ENCODE data around the gene SLX9.

SLX9 gene

DNA sequence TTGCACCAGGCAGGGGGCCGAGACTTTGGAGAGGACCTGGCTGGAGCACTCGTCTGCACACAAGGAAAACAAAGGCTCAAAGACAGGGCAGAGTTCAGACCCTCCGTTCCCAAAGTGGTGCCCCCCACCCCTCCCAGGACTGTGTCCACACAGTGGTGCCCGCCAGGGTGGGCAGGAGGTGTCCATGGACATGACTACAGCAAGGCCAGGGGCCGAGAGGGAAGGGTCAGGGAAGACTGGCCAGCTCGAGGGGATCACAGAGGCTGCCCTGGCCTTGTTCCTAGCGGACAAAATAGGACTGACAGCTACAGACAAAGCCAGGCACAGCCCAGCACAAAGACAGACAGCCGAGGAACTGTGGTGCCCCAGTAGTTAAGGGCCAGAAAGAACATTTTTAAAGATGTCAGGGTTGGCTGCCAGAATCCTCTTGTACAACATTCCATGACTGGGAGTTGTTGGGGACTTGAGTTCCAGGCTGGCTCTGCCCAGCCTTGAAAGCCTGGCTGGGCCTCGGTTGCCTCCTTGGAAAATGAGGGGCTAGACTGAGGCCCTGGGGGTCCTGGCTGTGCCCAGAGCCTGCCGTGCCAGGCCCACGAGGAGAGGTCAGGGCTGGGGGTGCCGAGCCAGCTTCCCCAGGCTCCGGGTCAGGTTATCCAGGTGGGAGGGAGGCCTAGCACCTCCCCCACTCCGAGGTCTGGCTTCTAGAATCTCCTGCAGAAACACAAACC lies 63.7 kb downstream of the SLX9 start:
- no peaks in the 10 kb centered on the region for H3K79me2 ChIP-seq (ENCODE audit: insufficient read depth, low read length)

DNA sequence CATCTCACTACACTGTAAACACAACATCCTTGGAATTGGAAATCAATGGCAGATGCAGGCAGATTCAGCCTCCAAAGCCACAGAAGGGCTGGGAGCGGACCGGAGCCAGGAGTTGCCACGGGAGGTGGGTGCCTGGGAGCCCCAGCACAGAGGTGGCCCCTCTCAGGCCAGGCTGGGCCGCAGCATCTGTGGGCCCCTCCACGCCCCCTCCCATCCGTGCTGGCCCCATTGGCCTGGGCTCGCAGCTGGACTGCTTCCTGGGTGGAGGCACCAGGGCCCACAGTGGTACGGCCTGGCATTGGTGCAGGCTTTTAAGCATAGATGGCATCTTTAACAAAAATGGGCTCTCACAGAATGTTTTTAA lies 64.2 kb downstream of the SLX9 start:
- no peak overlapping the region for H3K9ac ChIP-seq (ENCODE audit: low read depth, low read length)
- no peak overlapping the region for H3K4me3 ChIP-seq (ENCODE audit: low read depth in 1 of 2, low read length in 2 of 2)
- H4K20me1 ChIP-seq (ENCODE audit: insufficient read depth, low read length): no peaks in the 10 kb centered on the region
- DNase-seq (no peak), ATAC-seq (ENCODE audit: insufficient read depth, low read depth) (no peak)
- no peaks in the 10 kb centered on the region for H3K9me3 ChIP-seq (ENCODE audit: insufficient read depth, low read length, severe bottlenecking)
- H3K79me2 ChIP-seq (ENCODE audit: insufficient read depth, low read length): no peaks in the 10 kb centered on the region
- no peak overlapping the region for H3K27ac ChIP-seq (ENCODE audit: low read length)
- TF ChIP-seq, protein P1, sequence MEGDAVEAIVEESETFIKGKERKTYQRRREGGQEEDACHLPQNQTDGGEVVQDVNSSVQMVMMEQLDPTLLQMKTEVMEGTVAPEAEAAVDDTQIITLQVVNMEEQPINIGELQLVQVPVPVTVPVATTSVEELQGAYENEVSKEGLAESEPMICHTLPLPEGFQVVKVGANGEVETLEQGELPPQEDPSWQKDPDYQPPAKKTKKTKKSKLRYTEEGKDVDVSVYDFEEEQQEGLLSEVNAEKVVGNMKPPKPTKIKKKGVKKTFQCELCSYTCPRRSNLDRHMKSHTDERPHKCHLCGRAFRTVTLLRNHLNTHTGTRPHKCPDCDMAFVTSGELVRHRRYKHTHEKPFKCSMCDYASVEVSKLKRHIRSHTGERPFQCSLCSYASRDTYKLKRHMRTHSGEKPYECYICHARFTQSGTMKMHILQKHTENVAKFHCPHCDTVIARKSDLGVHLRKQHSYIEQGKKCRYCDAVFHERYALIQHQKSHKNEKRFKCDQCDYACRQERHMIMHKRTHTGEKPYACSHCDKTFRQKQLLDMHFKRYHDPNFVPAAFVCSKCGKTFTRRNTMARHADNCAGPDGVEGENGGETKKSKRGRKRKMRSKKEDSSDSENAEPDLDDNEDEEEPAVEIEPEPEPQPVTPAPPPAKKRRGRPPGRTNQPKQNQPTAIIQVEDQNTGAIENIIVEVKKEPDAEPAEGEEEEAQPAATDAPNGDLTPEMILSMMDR (IDR thresholded peaks at IDR 0.05; ENCODE audit: borderline replicate concordance, extremely low read depth, low read length, poor library complexity, severe bottlenecking): no peak
- no peak for TF ChIP-seq EZH2 (IDR thresholded peaks at IDR 0.05; ENCODE audit: borderline replicate concordance, low read depth, low read length, severe bottlenecking)
- no peaks in the 10 kb centered on the region for H3K36me3 ChIP-seq (ENCODE audit: insufficient read depth, low read length)
- H3K4me2 ChIP-seq (ENCODE audit: insufficient read depth, low read length): no peak overlapping the region
- H3K4me1 ChIP-seq (ENCODE audit: insufficient read depth, low read length): peaks cover 16% of the 10 kb centered on the region
- H3K27me3 ChIP-seq (ENCODE audit: insufficient read depth, low read length, poor library complexity): no peaks in the 10 kb centered on the region
- H2AFZ ChIP-seq (ENCODE audit: low read depth, low read length): no peak overlapping the region

More for the DNA sequence above, 63.7 kb downstream of the SLX9 start:
- Histone ChIP-seq H3K9ac (ENCODE audit: low read depth, low read length) (no peak overlapping the region), H3K4me3 (ENCODE audit: low read depth in 1 of 2, low read length in 2 of 2) (no peak overlapping the region), H3K27me3 (ENCODE audit: insufficient read depth, low read length, poor library complexity) (no peaks in the 10 kb centered on the region), H3K4me2 (ENCODE audit: insufficient read depth, low read length) (no peak overlapping the region), H2AFZ (ENCODE audit: low read depth, low read length) (no peak overlapping the region), H3K9me3 (ENCODE audit: insufficient read depth, low read length, severe bottlenecking) (no peaks in the 10 kb centered on the region), H3K27ac (ENCODE audit: low read length) (no peak overlapping the region), H3K4me1 (ENCODE audit: insufficient read depth, low read length) (peaks cover 12% of the 10 kb centered on the region), H3K36me3 (ENCODE audit: insufficient read depth, low read length) (no peaks in the 10 kb centered on the region), H4K20me1 (ENCODE audit: insufficient read depth, low read length) (no peaks in the 10 kb centered on the region)
- ATAC-seq (ENCODE audit: insufficient read depth, low read depth) (no peak), DNase-seq (no peak)
- TF ChIP-seq EZH2 (IDR thresholded peaks at IDR 0.05; ENCODE audit: borderline replicate concordance, low read depth, low read length, severe bottlenecking): no peak
- TF ChIP-seq, protein P1 (IDR thresholded peaks at IDR 0.05; ENCODE audit: borderline replicate concordance, extremely low read depth, low read length, poor library complexity, severe bottlenecking): no peak

DNA sequence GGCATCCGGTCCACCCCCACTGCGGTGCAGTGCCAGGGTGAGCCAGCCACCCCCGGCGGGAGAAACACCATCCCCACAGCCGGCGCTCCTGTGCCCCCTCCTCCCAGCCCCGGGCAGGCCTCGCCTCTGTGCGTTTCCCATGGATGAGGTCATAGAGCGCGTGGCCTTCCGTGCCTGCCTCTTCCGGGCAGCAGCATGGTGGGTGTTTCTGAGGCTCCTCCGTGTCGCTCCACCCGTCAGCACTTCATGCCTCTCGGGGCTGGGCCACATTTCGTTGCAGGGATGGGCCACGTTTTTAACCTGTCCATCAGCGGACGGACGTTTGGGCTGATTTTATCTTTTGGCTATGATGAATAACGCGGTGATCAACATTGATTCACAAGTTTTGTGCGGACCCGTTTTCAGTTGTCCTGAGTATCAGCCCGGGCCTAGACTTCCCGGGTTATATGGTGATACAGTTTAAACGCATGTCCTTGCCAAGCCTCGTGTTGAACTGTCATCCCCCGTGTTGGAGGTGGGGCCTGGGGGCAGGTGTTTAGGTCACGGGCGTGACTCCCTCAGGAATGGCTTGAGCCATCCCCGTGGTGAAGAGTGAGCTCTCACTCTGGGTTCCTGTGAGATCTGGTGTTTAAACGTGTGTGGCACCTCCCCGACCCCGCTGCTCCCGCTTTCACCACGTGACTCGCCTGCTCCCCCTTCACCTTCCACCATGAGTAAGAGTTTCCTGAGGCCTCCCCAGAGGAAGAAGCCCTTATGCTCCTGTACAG lies 64.8 kb downstream of the SLX9 start:
- no peak for DNase-seq
- Histone ChIP-seq H2AFZ (ENCODE audit: low read depth, low read length) (no peak overlapping the region), H3K4me3 (ENCODE audit: low read depth in 1 of 2, low read length in 2 of 2) (no peak overlapping the region), H3K36me3 (ENCODE audit: insufficient read depth, low read length) (no peaks in the 10 kb centered on the region), H3K27ac (ENCODE audit: low read length) (no peak overlapping the region), H3K9ac (ENCODE audit: low read depth, low read length) (no peak overlapping the region), H3K4me2 (ENCODE audit: insufficient read depth, low read length) (no peak overlapping the region), H3K27me3 (ENCODE audit: insufficient read depth, low read length, poor library complexity) (no peaks in the 10 kb centered on the region), H3K4me1 (ENCODE audit: insufficient read depth, low read length) (peaks cover 16% of the 10 kb centered on the region), H4K20me1 (ENCODE audit: insufficient read depth, low read length) (no peaks in the 10 kb centered on the region), H3K79me2 (ENCODE audit: insufficient read depth, low read length) (no peaks in the 10 kb centered on the region), H3K9me3 (ENCODE audit: insufficient read depth, low read length, severe bottlenecking) (no peaks in the 10 kb centered on the region)
- no peak for ATAC-seq (ENCODE audit: insufficient read depth, low read depth)
- no peak for TF ChIP-seq EZH2 (IDR thresholded peaks at IDR 0.05; ENCODE audit: borderline replicate concordance, low read depth, low read length, severe bottlenecking)
- TF ChIP-seq, protein P1 (IDR thresholded peaks at IDR 0.05; ENCODE audit: borderline replicate concordance, extremely low read depth, low read length, poor library complexity, severe bottlenecking): no peak

Data from DND-41 (cell line).